ENCODE measurements around the gene SLC20A1. TPM values are rescaled to one million over a fixed set of nuclear protein-coding genes. Genes with fewer than 3 reads are reported as not detected.

Gene SLC20A1
- total and polyA plus RNA-seq, 2 of the 4 experiments (the other 2 are of a cell fraction), result 93.6 to 94.1 TPM

- H2BK5ac ChIP-seq (ENCODE audit: low read depth, low read length, poor library complexity, severe bottlenecking), result peak overlapping the region; percentile 36
- peak overlapping the region; percentile 13 for H2AK9ac ChIP-seq (replicated peaks; ENCODE audit: low read depth, low read length, poor library complexity)
- 0 out of 2 replicates have a peak overlapping the region, but pooled peaks have one; percentile 5 for H4K5ac ChIP-seq (ENCODE audit: low read depth, low read length)
- peak overlapping the region; percentile 65 for H3K4ac ChIP-seq (ENCODE audit: low read depth, low read length)
- H4K20me1 ChIP-seq (ENCODE audit: insufficient read depth, low read length), result peaks cover 47% of the 10 kb centered on the region
- peak overlapping the region; percentile 33 for H2AFZ ChIP-seq (replicated peaks; ENCODE audit: low read length, poor library complexity)
- peak overlapping the region; percentile 75 for H3K23ac ChIP-seq (ENCODE audit: low read depth, low read length)
- H4K91ac ChIP-seq (ENCODE audit: insufficient read depth, low read depth, low read length), result no peak overlapping the region; the same call in 1 of the 2 replicates
- H4K8ac ChIP-seq (ENCODE audit: low read depth in 2 of 2, low read length in 2 of 2), result peak overlapping the region; percentile 10 to 22; a peak in 1 of 4 replicates
- H3K14ac ChIP-seq (replicated peaks; ENCODE audit: low read depth, low read length), result peak overlapping the region; percentile 83
- peaks cover 25% of the 10 kb centered on the region for H3K9me1 ChIP-seq (ENCODE audit: insufficient read depth, low read length)
- WGBS, 2 experiments (ENCODE audit: extremely low coverage in 2 of 2, insufficient read length in 1 of 2), result 55% methylated on average over 4 of the region's 20 CpGs; no CpG with 5 or more reads in 1 of the 2 experiments
- peak overlapping the region; percentile 91 for H3K4me3 ChIP-seq (ENCODE audit: insufficient read depth, low read depth, low read length)
- ChIA-PET CTCF (interaction anchor here (0.7 to 1.8 kb wide), 5 partner anchors 17 to 80 kb away, joined by 3 to 4 read pairs (median 4); no protein-coding TSS in a partner anchor), POLR2A (ENCODE audit: unreplicated experiment) (no interaction called here)
- peaks cover 7% of the 10 kb centered on the region; the same call in 1 of the 2 replicates for H3K4me1 ChIP-seq (ENCODE audit: control insufficient read depth, insufficient read depth, low read length)
- ATAC-seq (ENCODE audit: low read depth), result no peak
- no peaks in the 10 kb centered on the region for H3K9me3 ChIP-seq (ENCODE audit: control insufficient read depth, insufficient read depth, low read length)
- DNase-seq, result no peak
- peak overlapping the region; percentile 81 for H3K9ac ChIP-seq (ENCODE audit: low read depth, low read length)
- in situ Hi-C loops (cut with MboI; ENCODE audit: low sequenced_read_pairs), result no loop called here
- no peak overlapping the region for H3K18ac ChIP-seq (ENCODE audit: low read depth, low read length)
- TSS peak; percentile 34 for BruUV-seq (replicated peaks)
- H3K27me3 ChIP-seq (ENCODE audit: control insufficient read depth, insufficient read depth, low read length), result no peaks in the 10 kb centered on the region
- intact Hi-C loops (cut with micrococcal nuclease), result no loop called here
- peaks cover 24 to 78% of the 10 kb centered on the region in 2 experiments for H3K79me1 ChIP-seq (ENCODE audit: low read depth in 1 of 2, low read length in 2 of 2)
- H3K36me3 ChIP-seq (ENCODE audit: control insufficient read depth, insufficient read depth, low read length), result peaks cover 19% of the 10 kb centered on the region
- no peak overlapping the region for H2BK120ac ChIP-seq (ENCODE audit: low read depth, low read length)
- peak overlapping the region; percentile 65 for H3K27ac ChIP-seq (ENCODE audit: insufficient read depth, low read length)
- no peak overlapping the region for H2BK20ac ChIP-seq (ENCODE audit: low read depth, low read length)
- peak overlapping the region; percentile 54; the same call in 1 of the 2 replicates for H2AK5ac ChIP-seq (ENCODE audit: low read depth, low read length)
- peak overlapping the region; percentile 93 for H3K4me2 ChIP-seq (ENCODE audit: low read depth, low read length)
- peak overlapping the region; percentile 51; the same call in 1 of the 2 replicates for H3K56ac ChIP-seq (ENCODE audit: extremely low read depth, insufficient read depth, low read length)
- H2BK15ac ChIP-seq (ENCODE audit: low read depth, low read length), result peak overlapping the region; percentile 80; the same call in 1 of the 3 replicates
- TF ChIP-seq RAD21 (IDR thresholded peaks at IDR 0.05; ENCODE audit: low read length), result no peak
- TF ChIP-seq CTCF (conservative IDR thresholded peaks at IDR 0.05; ENCODE audit: low read depth, low read length), result 0 out of 2 replicates have a peak, but pooled peaks have one; percentile 5
- TF ChIP-seq NFE2L2 (IDR thresholded peaks at IDR 0.05; ENCODE audit: low read depth, low read length), result peak; percentile 52; the same call in 1 of the 2 replicates
- TF ChIP-seq MAZ (IDR thresholded peaks at IDR 0.05; ENCODE audit: borderline replicate concordance, low read depth, low read length), result no peak
- TF ChIP-seq BHLHE40 (IDR thresholded peaks at IDR 0.05; ENCODE audit: low read depth, low read length), result no peak
- dilution Hi-C loops (cut with HindIII; ENCODE audit: low sequenced_read_pairs, unreplicated experiment), result no loop called here
These were observed 1.3 kb downstream of the SLC20A1 start for GRCh38 chr2:112646791-112647689.
